SU-DHL-6 (cell line): ENCODE results near the gene SHISA4.
"Not testable (repeated sequence)": the region's sequence is repeated elsewhere in the genome, so short reads cannot be mapped to it uniquely, and the experiment has no call there.

ENCODE experiments used
- H2AFZ ChIP-seq: fragments of 200-600 bp; sonication (generic); 2 replicates; pipeline ENCODE4 v1.6.1; 2014; ENCODE audit warnings: low read depth, mild to moderate bottlenecking, moderate library complexity, mixed read lengths, antibody characterized with exemption, low read length; ENCODE audit not compliant: severe bottlenecking
- H3F3A ChIP-seq: fragments of 200-600 bp; shearing (Covaris generic); 2 replicates; pipeline ENCODE4 v1.6.0; 2016; ENCODE audit warnings: antibody characterized with exemption, mild to moderate bottlenecking; ENCODE audit not compliant: insufficient read depth
- H3K27ac ChIP-seq: fragments of 200-600 bp; sonication (generic); 2 replicates; pipeline ENCODE4 v1.5.1; 2016; ENCODE audit warnings: low read depth, mild to moderate bottlenecking, low read length, moderate library complexity, mixed read lengths
- H3K27me3 ChIP-seq: fragments of 200-600 bp; sonication (generic), shearing (Covaris generic); 2 replicates; pipeline ENCODE4 v1.6.0; 2014; ENCODE audit warnings: mild to moderate bottlenecking, low read length
- H3K36me3 ChIP-seq: fragments of 200-600 bp; sonication (generic); 2 replicates; pipeline ENCODE4 v1.6.1; 2014; ENCODE audit warnings: mild to moderate bottlenecking, low read length, mixed read lengths
- H3K4me2 ChIP-seq: fragments of 300-600, 200-600 bp; shearing (Covaris generic), sonication (generic); 2 replicates; pipeline ENCODE4 v1.6.0; 2014; ENCODE audit warnings: low read length, low read depth, mild to moderate bottlenecking; ENCODE audit not compliant: poor library complexity, severe bottlenecking
- H3K4me3 ChIP-seq: fragments of 200-600 bp; sonication (generic); 2 replicates; pipeline ENCODE4 v1.5.1; 2014; ENCODE audit warnings: antibody characterized with exemption, low read length, mild to moderate bottlenecking, mixed read lengths; ENCODE audit not compliant: insufficient read depth, poor library complexity, severe bottlenecking
- H3K79me2 ChIP-seq: fragments of 200-600 bp; sonication (generic); 2 replicates; pipeline ENCODE4 v1.6.1; 2014; ENCODE audit warnings: mild to moderate bottlenecking, low read length, moderate library complexity; ENCODE audit not compliant: insufficient read depth
- H3K9ac ChIP-seq: fragments of 200-600 bp; sonication (generic); 2 replicates; pipeline ENCODE4 v1.7.0; 2014; ENCODE audit warnings: mild to moderate bottlenecking, low read length
- H3K9me2 ChIP-seq: fragments of 200-600 bp; sonication (generic); replicated peaks from 2 replicates; pipeline ENCODE4 v1.6.1; 2014; ENCODE audit warnings: low read length; ENCODE audit not compliant: insufficient read depth
- H3K9me3 ChIP-seq: fragments of 200-600 bp; sonication (generic); 2 replicates; pipeline ENCODE4 v1.6.1; 2014; ENCODE audit warnings: low read length, mixed read lengths; ENCODE audit not compliant: insufficient read depth
- H4K20me1 ChIP-seq: fragments of 200-600 bp; sonication (generic); 2 replicates; pipeline ENCODE4 v1.6.1; 2014; ENCODE audit warnings: low read depth, mild to moderate bottlenecking, antibody characterized with exemption, low read length, moderate library complexity, mixed read lengths
- CTCF ChIP-seq: fragments of 200-600 bp; sonication (generic); IDR thresholded peaks from one replicate; pipeline ENCODE4 v1.5.1; 2017; ENCODE audit warnings: antibody characterized with exemption, mild to moderate bottlenecking, low read length, moderate library complexity; ENCODE audit not compliant: insufficient read depth, poor library complexity, severe bottlenecking
- EZH2phosphoT487 ChIP-seq: fragments of 200-600 bp; sonication (generic), shearing (Covaris generic); conservative IDR thresholded peaks from 2 replicates; pipeline ENCODE4 v1.6.1; 2018; ENCODE audit warnings: mild to moderate bottlenecking, antibody characterized with exemption, low read length, moderate library complexity, mixed read lengths

SHISA4 gene

GRCh38 chr1:201939148-201939547 lies 50.5 kb downstream of the SHISA4 start:
- Histone ChIP-seq H4K20me1 (no peaks in the 10 kb centered on the region), H3K9me2 (no peaks in the 10 kb centered on the region), H3K27ac (no peak overlapping the region), H3K4me2 (no peak overlapping the region), H3K9me3 (no peaks in the 10 kb centered on the region), H3K36me3 (no peaks in the 10 kb centered on the region), H3K79me2 (no peaks in the 10 kb centered on the region), H2AFZ (no peak overlapping the region), H3K4me3 (no peak overlapping the region), H3K9ac (no peak overlapping the region), H3K27me3 (no peaks in the 10 kb centered on the region), H3F3A (no peaks in the 10 kb centered on the region)
- TF ChIP-seq EZH2phosphoT487: no peak
- no peak for TF ChIP-seq CTCF

DNA sequence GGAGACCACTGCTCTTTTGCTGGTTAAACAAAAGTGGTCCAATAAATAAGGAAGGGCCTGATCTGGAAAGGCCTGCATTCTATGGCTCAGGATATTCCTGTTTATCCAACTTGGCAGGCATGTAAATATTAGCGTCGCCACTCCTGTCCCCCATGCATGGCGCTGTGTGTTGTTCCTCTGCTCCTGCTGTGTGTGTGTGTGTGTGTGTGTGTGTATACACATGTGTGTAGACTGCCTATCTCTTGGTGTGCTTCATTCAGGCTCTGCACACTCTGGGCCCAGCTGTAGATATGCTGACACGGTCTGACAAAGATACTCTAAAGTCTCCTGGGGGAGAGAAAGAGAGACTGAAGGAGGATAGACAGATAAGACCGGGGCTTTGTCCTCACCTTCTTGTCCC lies 50.9 kb downstream of the SHISA4 start:
- Histone ChIP-seq H3K27me3 (no peaks in the 10 kb centered on the region), H3K36me3 (no peaks in the 10 kb centered on the region), H2AFZ (no peak overlapping the region), H3F3A (no peaks in the 10 kb centered on the region), H3K79me2 (no peaks in the 10 kb centered on the region), H3K9me3 (no peaks in the 10 kb centered on the region), H3K9me2 (no peaks in the 10 kb centered on the region), H3K4me3 (no peak overlapping the region), H3K4me2 (no peak overlapping the region), H3K27ac (no peak overlapping the region), H3K9ac (no peak overlapping the region), H4K20me1 (no peaks in the 10 kb centered on the region)
- TF ChIP-seq CTCF (no peak), EZH2phosphoT487 (no peak)

GRCh38 chr1:201940316-201940715 lies 51.6 kb downstream of the SHISA4 start:
- H2AFZ ChIP-seq, H3K4me2 ChIP-seq: not testable (repeated sequence)

GRCh38 chr1:201941420-201942128 lies 52.9 kb downstream of the SHISA4 start:
- H3K9me3 ChIP-seq: no peaks in the 10 kb centered on the region
- H3K4me3 ChIP-seq: no peak overlapping the region
- H3K4me2 ChIP-seq: no peak overlapping the region
- no peaks in the 10 kb centered on the region for H3F3A ChIP-seq
- no peaks in the 10 kb centered on the region for H3K79me2 ChIP-seq
- no peak for TF ChIP-seq CTCF
- TF ChIP-seq EZH2phosphoT487: no peak
- no peaks in the 10 kb centered on the region for H3K36me3 ChIP-seq
- no peak overlapping the region for H2AFZ ChIP-seq
- H3K9me2 ChIP-seq: no peaks in the 10 kb centered on the region
- H4K20me1 ChIP-seq: no peaks in the 10 kb centered on the region
- H3K27ac ChIP-seq: no peak overlapping the region
- H3K9ac ChIP-seq: no peak overlapping the region
- no peaks in the 10 kb centered on the region for H3K27me3 ChIP-seq

More at GRCh38 chr1:201940316-201940715, 51.6 kb downstream of the SHISA4 start:
- not testable (repeated sequence) for H3K36me3 ChIP-seq, H3K9ac ChIP-seq, H3K79me2 ChIP-seq, H3K27me3 ChIP-seq, H4K20me1 ChIP-seq, H3F3A ChIP-seq, H3K9me3 ChIP-seq, H3K27ac ChIP-seq, H3K4me3 ChIP-seq, H3K9me2 ChIP-seq
